GM23338 (cell line): ENCODE results near the gene ALS2. TPM values are rescaled to one million over a fixed set of nuclear protein-coding genes. Genes with fewer than 3 reads are reported as not detected.

ENCODE experiments used
- ATAC-seq: fragments of 200-7000 bp; cut with Tn5 transposase; 3 replicates; pipeline ENCODE4 v1.9.1; 2020
- DNase-seq: peaks from one replicate; pipeline ENCODE4 v3.0.0-alpha.2; 2015; ENCODE audit warnings: low spot score
- H2AFZ ChIP-seq: fragments of 200-600 bp; sonication (generic); 2 replicates; pipeline ENCODE4 v1.8.0; 2016; ENCODE audit warnings: antibody characterized with exemption, mild to moderate bottlenecking, moderate library complexity
- H3F3A ChIP-seq: fragments of 200-600 bp; sonication (generic); replicated peaks from 2 replicates; pipeline ENCODE4 v1.8.0; 2017; ENCODE audit warnings: antibody characterized with exemption, mixed run types, low read depth
- H3K27ac ChIP-seq: fragments of 200-600 bp; sonication (generic); 2 replicates; pipeline ENCODE4 v1.6.1; 2016; ENCODE audit warnings: low read depth
- H3K27me3 ChIP-seq: fragments of 200-600 bp; sonication (generic); 2 replicates; pipeline ENCODE4 v1.8.0; 2016; ENCODE audit warnings: mild to moderate bottlenecking, mixed run types, moderate library complexity; ENCODE audit not compliant: insufficient read depth
- H3K36me3 ChIP-seq: fragments of 200-600 bp; sonication (generic); 2 replicates; pipeline ENCODE4 v1.8.0; 2016; ENCODE audit warnings: mild to moderate bottlenecking; ENCODE audit not compliant: insufficient read depth
- H3K4me1 ChIP-seq: fragments of 200-600 bp; sonication (generic); 2 replicates; pipeline ENCODE4 v1.8.0; 2016; ENCODE audit warnings: mild to moderate bottlenecking, moderate library complexity; ENCODE audit not compliant: insufficient read depth
- H3K4me2 ChIP-seq: fragments of 200-600 bp; sonication (generic); 2 replicates; pipeline ENCODE4 v1.7.1; 2017; ENCODE audit warnings: mixed run types
- H3K4me3 ChIP-seq: fragments of 200-600 bp; sonication (generic); 2 replicates; pipeline ENCODE4 v1.6.1; 2016; ENCODE audit warnings: mixed run types
- H3K79me2 ChIP-seq: fragments of 200-600 bp; sonication (generic); replicated peaks from 2 replicates; pipeline ENCODE4 v1.8.0; 2017; ENCODE audit warnings: mild to moderate bottlenecking; ENCODE audit not compliant: insufficient read depth
- H3K9me2 ChIP-seq: fragments of 200-600 bp; sonication (generic); 2 replicates; pipeline ENCODE4 v1.8.0; 2017; ENCODE audit not compliant: insufficient read depth
- H4K20me1 ChIP-seq: fragments of 200-600 bp; sonication (generic); replicated peaks from 2 replicates; pipeline ENCODE4 v1.8.0; 2017; ENCODE audit warnings: mild to moderate bottlenecking; ENCODE audit not compliant: insufficient read depth
- H3K27ac Mint-ChIP-seq: 2 replicates; pipeline ENCODE4 v1.8.0; 2020; ENCODE audit warnings: inconsistent platforms, mild to moderate bottlenecking, moderate library complexity, mixed read lengths
- H3K27me3 Mint-ChIP-seq: 3 replicates; pipeline ENCODE4 v1.8.0; 2022; ENCODE audit warnings: low read depth, mild to moderate bottlenecking, moderate library complexity, mixed read lengths, inconsistent platforms; ENCODE audit not compliant: insufficient read depth, poor library complexity
- H3K36me3 Mint-ChIP-seq: 3 replicates; pipeline ENCODE4 v1.8.0; 2021; ENCODE audit warnings: low read depth, mild to moderate bottlenecking, inconsistent platforms, moderate library complexity, mixed read lengths
- H3K4me1 Mint-ChIP-seq: 3 replicates; pipeline ENCODE4 v1.8.0; 2020; ENCODE audit warnings: mild to moderate bottlenecking, inconsistent platforms, mixed read lengths
- H3K4me3 Mint-ChIP-seq: 3 replicates; pipeline ENCODE4 v1.8.0; 2021; ENCODE audit warnings: moderate library complexity, mild to moderate bottlenecking, inconsistent platforms, mixed read lengths
- H3K9me3 Mint-ChIP-seq: 3 replicates; pipeline ENCODE4 v1.8.0; 2020; ENCODE audit warnings: moderate library complexity, mild to moderate bottlenecking, inconsistent platforms, mixed read lengths
- JUNB ChIP-seq: IDR thresholded peaks from one replicate; pipeline ENCODE4 v1.6.1; 2016; ENCODE audit warnings: antibody characterized with exemption; ENCODE audit not compliant: unreplicated experiment
- POLR2AphosphoS5 ChIP-seq: IDR thresholded peaks from 2 replicates; pipeline ENCODE4 v1.6.1; 2016; ENCODE audit warnings: antibody characterized with exemption, low read depth
- polyA plus RNA-seq: library from polyadenylated mRNA; unstranded; fragments of >200 nt; fragmentation: Nextera tagmentation; extraction: Ambion mirVana; gene quantifications from 2 replicates; pipeline ENCODE4 v1.2.1, GENCODE V29; 2016
- small RNA-seq: library from RNA; depleted of rRNA; stranded (forward); fragments of <200 nt; gene quantifications from one replicate; pipeline ENCODE3, GENCODE V24; 2014; ENCODE audit warnings: low replicate concordance
- total RNA-seq: library from RNA; depleted of rRNA; stranded (reverse); fragments of >200 nt; shearing (Covaris generic); gene quantifications from 2 replicates; pipeline ENCODE4 v1.2.3, GENCODE V29; 2014; rRNA removed

ALS2 gene
- total and polyA plus RNA-seq, 2 experiments from 2014 or later, result 9.6 to 43.3 TPM

DNA sequence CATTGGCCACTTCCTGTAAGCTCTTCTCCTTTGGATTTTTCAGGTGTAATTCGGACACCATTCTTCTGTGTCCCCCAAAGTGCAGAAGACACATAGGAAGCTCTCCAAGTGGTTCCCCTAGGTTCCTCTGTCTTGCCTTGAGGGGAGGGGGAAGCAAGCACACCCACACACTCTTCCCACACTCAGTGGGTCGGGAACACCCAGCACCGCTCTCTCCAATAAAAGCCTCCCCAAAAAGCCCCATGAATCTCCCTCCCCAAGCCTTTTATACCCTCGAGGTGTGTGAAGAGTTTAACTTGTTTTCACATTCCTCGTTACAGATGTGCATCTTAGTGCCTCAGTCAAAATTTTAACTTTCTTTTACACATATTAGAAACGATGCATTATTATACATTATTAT, 127.5 kb downstream of the ALS2 start:
- ATAC-seq (no peak), DNase-seq (no peak)
- Histone ChIP-seq H3K36me3 (no peaks in the 10 kb centered on the region), H3K79me2 (no peaks in the 10 kb centered on the region), H3K9me2 (no peaks in the 10 kb centered on the region), H3K27me3 (no peaks in the 10 kb centered on the region), H3K4me2 (no peak overlapping the region), H3K4me1 (no peaks in the 10 kb centered on the region), H3F3A (no peaks in the 10 kb centered on the region), H3K4me3 (no peak overlapping the region), H2AFZ (no peak overlapping the region), H3K27ac (no peak overlapping the region), H4K20me1 (no peaks in the 10 kb centered on the region)
- Mint-ChIP-seq H3K4me3 (no peak overlapping the region), H3K27ac (no peak overlapping the region), H3K4me1 (no peaks in the 10 kb centered on the region), H3K36me3 (no peaks in the 10 kb centered on the region), H3K9me3 (no peaks in the 10 kb centered on the region), H3K27me3 (peaks cover 3% of the 10 kb centered on the region)
- TF ChIP-seq POLR2AphosphoS5 (no peak), JUNB (no peak)

Small RNAs within 50 kb of the gene (small RNA-seq; reads per million reads assigned to genes)
- gene RF00019 (not detected), gene UBE2V1P11 (not detected)

Other genes starting within 250 kb of the ALS2 start
- gene TMEM237, start 137.4 kb downstream of the ALS2 start, total RNA-seq, result 42.0 and 57.7 TPM in 2 replicates
- gene TMEM237, start 137.4 kb downstream of the ALS2 start, polyA plus RNA-seq, result 46.3 and 48.9 TPM in 2 replicates
- gene MPP4, start 82.3 kb downstream of the ALS2 start, total RNA-seq, result 0.35 TPM in 1 of 2 replicates, not detected in the other
- gene MPP4, start 82.3 kb downstream of the ALS2 start, polyA plus RNA-seq, result 0.09 TPM in 1 of 2 replicates, not detected in the other
- not detected in 2 replicates for gene CDK15, start 25.6 kb upstream of the ALS2 start, total RNA-seq
- gene CDK15, start 25.6 kb upstream of the ALS2 start, polyA plus RNA-seq, result 0.16 and 0.27 TPM in 2 replicates